Breast epithelium (tissue), 4 donors: ENCODE results near the gene CELSR3. TPM values are rescaled to one million over a fixed set of nuclear protein-coding genes. Genes with fewer than 3 reads are reported as not detected.

ENCODE experiments used
- DNase-seq, 2 donors: peaks; one replicate each; pipeline ENCODE4 v3.0.0-alpha.2; 2019; ENCODE audit warnings: low spot score in 2 of 2
- H3K27ac ChIP-seq, 2 donors: fragments of 200-600 bp; sonication (generic) in 1 of 2; one replicate each; pipeline ENCODE4 v1.5.1; 2016 to 2019; ENCODE audit warnings: mild to moderate bottlenecking in 1 of 2
- H3K27me3 ChIP-seq, 2 donors: fragments of 200-600 bp; sonication (generic) in 1 of 2; one replicate each; pipeline versions ENCODE4 v1.5.1 to v1.6.0; 2017 to 2019; ENCODE audit warnings: control low read depth in 1 of 2, mild to moderate bottlenecking in 1 of 2
- H3K36me3 ChIP-seq: fragments of 200-600 bp; one replicate; pipeline ENCODE4 v1.5.1; 2019
- H3K4me1 ChIP-seq, 2 donors: fragments of 200-600 bp; sonication (generic); one replicate each; pipeline ENCODE4 v1.5.1; 2016 to 2019; ENCODE audit warnings: control low read depth in 1 of 2
- H3K4me3 ChIP-seq, 3 donors: fragments of 200-600 bp; sonication (generic); 1 replicate in 2 of 3; 2 replicates in 1 of 3; pipeline ENCODE4 v1.5.1; 2016 to 2019; ENCODE audit warnings: mild to moderate bottlenecking in 3 of 3, moderate library complexity in 2 of 3
- H3K9me3 ChIP-seq, 2 donors: fragments of 200-600 bp; sonication (generic) in 1 of 2; one replicate each; pipeline ENCODE4 v1.5.1; 2016 to 2019; ENCODE audit warnings: control low read depth in 1 of 2
- CTCF ChIP-seq, 3 donors: fragments of 450-650 bp; IDR thresholded peaks; one replicate each; pipeline ENCODE4 v1.5.1; 2016 to 2017; ENCODE audit warnings: antibody characterized with exemption in 3 of 3, mild to moderate bottlenecking in 3 of 3, moderate library complexity in 3 of 3
- POLR2A ChIP-seq: fragments of 450-650 bp; IDR thresholded peaks from one replicate; pipeline ENCODE4 v1.6.1; 2016; ENCODE audit warnings: antibody characterized with exemption, mild to moderate bottlenecking, moderate library complexity
- POLR2AphosphoS5 ChIP-seq, 3 donors: sonication (generic); formaldehyde crosslinking; IDR thresholded peaks; one replicate each; pipeline ENCODE4 v1.6.1; 2017; ENCODE audit warnings: antibody characterized with exemption in 3 of 3
- intact Hi-C: fragments of 100-400 bp; cut with DNase I; formaldehyde crosslinking; loops from one replicate; pipeline ENCODE4 v1.15.1; 2023; ENCODE audit warnings: low total_unique reads
- total RNA-seq, 3 donors: library from RNA; depleted of rRNA; stranded (reverse); fragments of >200 nt; gene quantifications; one replicate each; pipeline ENCODE4 v1.1.0, GENCODE V29; 2016

The CELSR3 gene
- total RNA-seq, 3 donors from 2014 or later, result 0.88 to 1.3 (median 1.1) TPM

GRCh38 chr3:48619541-48620524 is 42.9 kb downstream of the CELSR3 start:
- Histone ChIP-seq H3K9me3 (peaks cover 11 to 13% of the 10 kb centered on the region in 2 donors), H3K27ac (no peak overlapping the region), H3K27me3 (no peaks in the 10 kb centered on the region), H3K4me1 (no peaks in the 10 kb centered on the region), H3K36me3 (no peaks in the 10 kb centered on the region), H3K4me3 (no peak overlapping the region)
- TF ChIP-seq POLR2AphosphoS5 (IDR thresholded peaks at IDR 0.05) (no peak), CTCF (IDR thresholded peaks at IDR 0.05) (no peak), POLR2A (no peak)
- intact Hi-C loops, result loop anchor here (5.0 kb wide), 1 partner anchor 1107 kb away; no protein-coding TSS in a partner anchor
- DNase-seq, result no peak

GRCh38 chr3:48617559-48617958 is 45.1 kb downstream of the CELSR3 start:
- intact Hi-C loops, result loop anchor here (5.0 kb wide), 1 partner anchor 1110 kb away; no protein-coding TSS in a partner anchor
- DNase-seq, result no peak
- TF ChIP-seq POLR2A (no peak), CTCF (IDR thresholded peaks at IDR 0.05) (no peak), POLR2AphosphoS5 (IDR thresholded peaks at IDR 0.05) (no peak)
- Histone ChIP-seq H3K4me3 (no peak overlapping the region), H3K4me1 (no peaks in the 10 kb centered on the region), H3K27ac (no peak overlapping the region), H3K27me3 (no peaks in the 10 kb centered on the region), H3K9me3 (peaks cover 11 to 13% of the 10 kb centered on the region in 2 donors), H3K36me3 (no peaks in the 10 kb centered on the region)

- Histone ChIP-seq H3K27ac (no peak overlapping the region), H3K9me3 (peaks cover 11 to 13% of the 10 kb centered on the region in 2 donors), H3K4me3 (no peak overlapping the region), H3K4me1 (no peaks in the 10 kb centered on the region), H3K36me3 (no peaks in the 10 kb centered on the region), H3K27me3 (no peaks in the 10 kb centered on the region)
- TF ChIP-seq POLR2A, result no peak
- TF ChIP-seq POLR2AphosphoS5 (IDR thresholded peaks at IDR 0.05), result no peak
- TF ChIP-seq CTCF (IDR thresholded peaks at IDR 0.05), result no peak
- DNase-seq, result no peak
- intact Hi-C loops, result no loop called here
Measured at GRCh38 chr3:48614044-48614443, 48.6 kb downstream of the CELSR3 start.

- no peak for DNase-seq
- Histone ChIP-seq H3K9me3 (peaks cover 3% of the 10 kb centered on the region in 2 donors), H3K4me3 (no peak overlapping the region), H3K36me3 (no peaks in the 10 kb centered on the region), H3K4me1 (peaks cover 4 to 11% of the 10 kb centered on the region in 2 donors), H3K27me3 (no peaks in the 10 kb centered on the region), H3K27ac (no peak overlapping the region)
- no peak for TF ChIP-seq POLR2A
- TF ChIP-seq CTCF (IDR thresholded peaks at IDR 0.05), result no peak
- TF ChIP-seq POLR2AphosphoS5 (IDR thresholded peaks at IDR 0.05), result no peak
- intact Hi-C loops, result no loop called here
Measured at GRCh38 chr3:48612309-48612708, 50.4 kb downstream of the CELSR3 start.
